Measurements from ENCODE around the gene TMEM183A.

DNA sequence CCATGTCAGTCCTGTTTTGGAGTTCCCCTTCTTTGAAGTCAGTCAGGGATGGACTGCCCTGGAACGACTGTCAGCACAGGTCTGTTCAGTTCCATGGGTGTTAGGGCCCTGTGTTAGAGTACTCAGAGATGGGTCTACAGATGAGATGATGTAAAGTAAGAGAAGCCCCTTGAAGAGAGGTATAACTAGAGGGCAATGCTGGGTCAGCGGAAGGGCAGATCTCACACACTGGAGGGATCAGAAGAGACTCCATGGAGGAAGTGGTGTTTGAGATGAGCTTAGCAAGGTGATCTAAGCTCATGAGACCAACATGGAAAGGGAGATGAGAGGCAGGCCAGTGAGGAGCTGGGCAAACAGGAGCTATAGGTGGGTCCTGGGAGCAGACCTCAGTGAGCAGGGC lies 26.7 kb downstream of the TMEM183A start:
- TF ChIP-seq, protein P1, sequence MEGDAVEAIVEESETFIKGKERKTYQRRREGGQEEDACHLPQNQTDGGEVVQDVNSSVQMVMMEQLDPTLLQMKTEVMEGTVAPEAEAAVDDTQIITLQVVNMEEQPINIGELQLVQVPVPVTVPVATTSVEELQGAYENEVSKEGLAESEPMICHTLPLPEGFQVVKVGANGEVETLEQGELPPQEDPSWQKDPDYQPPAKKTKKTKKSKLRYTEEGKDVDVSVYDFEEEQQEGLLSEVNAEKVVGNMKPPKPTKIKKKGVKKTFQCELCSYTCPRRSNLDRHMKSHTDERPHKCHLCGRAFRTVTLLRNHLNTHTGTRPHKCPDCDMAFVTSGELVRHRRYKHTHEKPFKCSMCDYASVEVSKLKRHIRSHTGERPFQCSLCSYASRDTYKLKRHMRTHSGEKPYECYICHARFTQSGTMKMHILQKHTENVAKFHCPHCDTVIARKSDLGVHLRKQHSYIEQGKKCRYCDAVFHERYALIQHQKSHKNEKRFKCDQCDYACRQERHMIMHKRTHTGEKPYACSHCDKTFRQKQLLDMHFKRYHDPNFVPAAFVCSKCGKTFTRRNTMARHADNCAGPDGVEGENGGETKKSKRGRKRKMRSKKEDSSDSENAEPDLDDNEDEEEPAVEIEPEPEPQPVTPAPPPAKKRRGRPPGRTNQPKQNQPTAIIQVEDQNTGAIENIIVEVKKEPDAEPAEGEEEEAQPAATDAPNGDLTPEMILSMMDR (IDR thresholded peaks at IDR 0.05; ENCODE audit: low read length) = no peak
- TF ChIP-seq EZH2 (IDR thresholded peaks at IDR 0.05; ENCODE audit: borderline replicate concordance, low read length) = no peak
